Measurements from ENCODE around the gene ATXN7.

Gene ATXN7

GRCh38 chr3:64008487-64009351, 145.1 kb downstream of the ATXN7 start:
- no peaks in the 10 kb centered on the region for H3K4me1 ChIP-seq (ENCODE audit: control insufficient read depth in 1 of 2, insufficient read depth in 2 of 2, low read length in 2 of 2)
- H3K9ac ChIP-seq (ENCODE audit: low read depth in 1 of 2, low read length in 2 of 2): no peak overlapping the region
- H3K4me3 ChIP-seq (ENCODE audit: low read depth in 1 of 2, low read length in 2 of 2): no peak overlapping the region
- peaks cover 75 to 85% of the 10 kb centered on the region in 2 donors for H3K36me3 ChIP-seq (ENCODE audit: control insufficient read depth in 1 of 2, insufficient read depth in 2 of 2, low read length in 2 of 2)
- no peak overlapping the region for H3K27ac ChIP-seq (ENCODE audit: low read depth, low read length)
- no peaks in the 10 kb centered on the region for H3K9me3 ChIP-seq (ENCODE audit: control insufficient read depth in 1 of 2, low read length in 2 of 2)
- no peaks in the 10 kb centered on the region for H3K27me3 ChIP-seq (ENCODE audit: control insufficient read depth in 1 of 2, insufficient read depth in 2 of 2, low read length in 2 of 2)

DNA sequence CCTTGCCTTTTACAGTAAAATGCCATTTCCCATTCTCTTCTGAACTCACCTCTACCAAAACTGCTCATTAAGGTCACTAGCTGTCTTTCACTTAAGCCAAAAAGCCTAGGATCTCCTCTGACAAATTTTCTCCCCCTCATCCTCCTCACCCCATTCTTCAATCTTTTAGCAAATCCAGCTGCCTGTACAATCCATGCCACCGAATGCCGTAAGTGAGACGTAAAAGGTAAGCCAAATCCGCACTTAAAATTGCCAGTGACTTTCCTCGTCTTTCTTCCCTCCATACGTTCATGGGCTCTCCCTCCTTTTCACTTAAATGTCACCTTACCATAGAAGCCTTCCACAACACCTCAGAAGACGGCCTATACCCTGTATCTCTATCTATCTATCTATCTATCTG, 145.9 kb downstream of the ATXN7 start:
- Histone ChIP-seq H3K4me3 (ENCODE audit: low read depth in 1 of 2, low read length in 2 of 2) (no peak overlapping the region), H3K36me3 (ENCODE audit: control insufficient read depth in 1 of 2, insufficient read depth in 2 of 2, low read length in 2 of 2) (peaks cover 82 to 85% of the 10 kb centered on the region in 2 donors)

GRCh38 chr3:64010199-64010598, 146.5 kb downstream of the ATXN7 start:
- no peaks in the 10 kb centered on the region for H3K27me3 ChIP-seq (ENCODE audit: control insufficient read depth in 1 of 2, insufficient read depth in 2 of 2, low read length in 2 of 2)
- no peaks in the 10 kb centered on the region for H3K9me3 ChIP-seq (ENCODE audit: control insufficient read depth in 1 of 2, low read length in 2 of 2)
- H3K9ac ChIP-seq (ENCODE audit: low read depth in 1 of 2, low read length in 2 of 2): no peak overlapping the region
- no peaks in the 10 kb centered on the region for H3K4me1 ChIP-seq (ENCODE audit: control insufficient read depth in 1 of 2, insufficient read depth in 2 of 2, low read length in 2 of 2)
- peaks cover 85 to 86% of the 10 kb centered on the region in 2 donors for H3K36me3 ChIP-seq (ENCODE audit: control insufficient read depth in 1 of 2, insufficient read depth in 2 of 2, low read length in 2 of 2)
- no peak overlapping the region for H3K27ac ChIP-seq (ENCODE audit: low read depth, low read length)
- H3K4me3 ChIP-seq (ENCODE audit: low read depth in 1 of 2, low read length in 2 of 2): no peak overlapping the region

More for the DNA sequence above, 145.9 kb downstream of the ATXN7 start:
- no peaks in the 10 kb centered on the region for H3K9me3 ChIP-seq (ENCODE audit: control insufficient read depth in 1 of 2, low read length in 2 of 2)
- H3K4me1 ChIP-seq (ENCODE audit: control insufficient read depth in 1 of 2, insufficient read depth in 2 of 2, low read length in 2 of 2): no peaks in the 10 kb centered on the region
- no peak overlapping the region for H3K27ac ChIP-seq (ENCODE audit: low read depth, low read length)
- no peaks in the 10 kb centered on the region for H3K27me3 ChIP-seq (ENCODE audit: control insufficient read depth in 1 of 2, insufficient read depth in 2 of 2, low read length in 2 of 2)
- H3K9ac ChIP-seq (ENCODE audit: low read depth in 1 of 2, low read length in 2 of 2): no peak overlapping the region

GRCh38 chr3:64011685-64012084, 148.0 kb downstream of the ATXN7 start:
- H3K27ac ChIP-seq (ENCODE audit: low read depth, low read length): no peak overlapping the region
- H3K36me3 ChIP-seq (ENCODE audit: control insufficient read depth in 1 of 2, insufficient read depth in 2 of 2, low read length in 2 of 2): peaks cover 74 to 87% of the 10 kb centered on the region in 2 donors
- H3K4me3 ChIP-seq (ENCODE audit: low read depth in 1 of 2, low read length in 2 of 2): no peak overlapping the region

DNA sequence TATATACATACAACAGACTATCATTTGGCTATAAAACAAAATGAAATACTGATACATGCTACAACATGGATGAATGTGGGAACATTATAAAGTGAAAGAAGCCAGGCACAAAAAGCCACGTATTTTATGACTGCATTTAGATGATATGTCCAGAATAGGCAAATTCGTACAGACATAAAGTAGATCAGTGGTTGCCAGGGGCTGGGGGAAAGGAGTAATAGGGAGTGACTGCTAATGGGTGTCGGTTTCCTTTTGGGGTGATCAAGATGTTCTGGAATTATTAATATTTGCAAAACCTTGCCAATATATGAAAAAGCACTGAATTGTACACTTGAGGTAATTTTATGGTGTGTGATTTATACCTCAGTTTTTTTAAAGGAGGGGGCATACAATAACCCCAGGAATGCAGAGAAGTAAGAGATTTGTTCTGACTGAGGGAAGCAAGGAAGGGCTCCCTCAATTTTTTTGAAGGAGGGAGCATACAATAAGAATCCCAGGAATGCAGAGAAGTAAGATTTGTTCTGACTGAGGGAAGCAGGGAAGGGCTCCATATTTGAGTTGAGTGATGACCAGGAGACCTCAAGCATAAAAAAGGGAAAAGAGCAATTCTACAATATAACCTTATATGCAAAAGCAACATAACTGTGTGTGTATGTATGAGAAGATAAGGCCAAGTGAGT, 153.4 kb downstream of the ATXN7 start:
- H3K9me3 ChIP-seq (ENCODE audit: control insufficient read depth in 1 of 2, low read length in 2 of 2): no peaks in the 10 kb centered on the region
- no peak overlapping the region for H3K4me3 ChIP-seq (ENCODE audit: low read depth in 1 of 2, low read length in 2 of 2)

More at GRCh38 chr3:64011685-64012084, 148.0 kb downstream of the ATXN7 start:
- no peaks in the 10 kb centered on the region for H3K27me3 ChIP-seq (ENCODE audit: control insufficient read depth in 1 of 2, insufficient read depth in 2 of 2, low read length in 2 of 2)
- no peaks in the 10 kb centered on the region for H3K9me3 ChIP-seq (ENCODE audit: control insufficient read depth in 1 of 2, low read length in 2 of 2)
- no peaks in the 10 kb centered on the region for H3K4me1 ChIP-seq (ENCODE audit: control insufficient read depth in 1 of 2, insufficient read depth in 2 of 2, low read length in 2 of 2)
- H3K9ac ChIP-seq (ENCODE audit: low read depth in 1 of 2, low read length in 2 of 2): no peak overlapping the region

DNA sequence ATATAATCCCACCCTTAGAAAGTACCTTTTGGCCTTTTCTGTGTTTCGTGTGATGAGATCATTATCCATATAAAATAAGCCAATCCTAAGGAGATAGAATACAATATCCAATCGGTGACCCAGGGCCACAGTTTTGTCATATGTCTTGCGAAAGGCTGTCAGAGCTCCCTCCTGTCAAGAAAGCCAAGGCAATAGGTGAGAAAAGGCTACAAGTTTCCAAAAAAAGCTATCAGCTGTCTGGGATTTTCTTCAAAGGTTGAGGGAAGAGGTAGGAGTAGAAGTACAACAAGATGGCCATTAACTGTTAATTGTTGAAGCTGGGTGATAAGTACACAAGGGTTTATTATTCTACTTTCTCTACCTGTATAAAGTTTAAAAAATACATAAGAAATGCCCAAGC, 155.6 kb downstream of the ATXN7 start:
- H3K27me3 ChIP-seq (ENCODE audit: control insufficient read depth in 1 of 2, insufficient read depth in 2 of 2, low read length in 2 of 2): no peaks in the 10 kb centered on the region
- H3K9me3 ChIP-seq (ENCODE audit: control insufficient read depth in 1 of 2, low read length in 2 of 2): no peaks in the 10 kb centered on the region
- no peak overlapping the region for H3K9ac ChIP-seq (ENCODE audit: low read depth in 1 of 2, low read length in 2 of 2)
- no peak overlapping the region for H3K27ac ChIP-seq (ENCODE audit: low read depth, low read length)
- H3K4me3 ChIP-seq (ENCODE audit: low read depth in 1 of 2, low read length in 2 of 2): no peak overlapping the region
- peaks cover 13% of the 10 kb centered on the region in 2 donors for H3K4me1 ChIP-seq (ENCODE audit: control insufficient read depth in 1 of 2, insufficient read depth in 2 of 2, low read length in 2 of 2)
- H3K36me3 ChIP-seq (ENCODE audit: control insufficient read depth in 1 of 2, insufficient read depth in 2 of 2, low read length in 2 of 2): peaks cover 22 to 54% of the 10 kb centered on the region in 2 donors

More for the DNA sequence above, 153.4 kb downstream of the ATXN7 start:
- peaks cover 4 to 5% of the 10 kb centered on the region in 2 donors for H3K4me1 ChIP-seq (ENCODE audit: control insufficient read depth in 1 of 2, insufficient read depth in 2 of 2, low read length in 2 of 2)
- peaks cover 43 to 75% of the 10 kb centered on the region in 2 donors for H3K36me3 ChIP-seq (ENCODE audit: control insufficient read depth in 1 of 2, insufficient read depth in 2 of 2, low read length in 2 of 2)
- H3K27me3 ChIP-seq (ENCODE audit: control insufficient read depth in 1 of 2, insufficient read depth in 2 of 2, low read length in 2 of 2): no peaks in the 10 kb centered on the region
- no peak overlapping the region for H3K9ac ChIP-seq (ENCODE audit: low read depth in 1 of 2, low read length in 2 of 2)
- no peak overlapping the region for H3K27ac ChIP-seq (ENCODE audit: low read depth, low read length)

- H3K4me1 ChIP-seq (ENCODE audit: control insufficient read depth in 1 of 2, insufficient read depth in 2 of 2, low read length in 2 of 2): peaks cover 13% of the 10 kb centered on the region in 2 donors
- H3K4me3 ChIP-seq (ENCODE audit: low read depth in 1 of 2, low read length in 2 of 2): no peak overlapping the region
- H3K9me3 ChIP-seq (ENCODE audit: control insufficient read depth in 1 of 2, low read length in 2 of 2): no peaks in the 10 kb centered on the region
- H3K36me3 ChIP-seq (ENCODE audit: control insufficient read depth in 1 of 2, insufficient read depth in 2 of 2, low read length in 2 of 2): peaks cover 15 to 48% of the 10 kb centered on the region in 2 donors
- no peak overlapping the region for H3K27ac ChIP-seq (ENCODE audit: low read depth, low read length)
- no peak overlapping the region for H3K9ac ChIP-seq (ENCODE audit: low read depth in 1 of 2, low read length in 2 of 2)
- H3K27me3 ChIP-seq (ENCODE audit: control insufficient read depth in 1 of 2, insufficient read depth in 2 of 2, low read length in 2 of 2): no peaks in the 10 kb centered on the region
These were observed 156.2 kb downstream of the ATXN7 start for GRCh38 chr3:64019879-64020278.

DNA sequence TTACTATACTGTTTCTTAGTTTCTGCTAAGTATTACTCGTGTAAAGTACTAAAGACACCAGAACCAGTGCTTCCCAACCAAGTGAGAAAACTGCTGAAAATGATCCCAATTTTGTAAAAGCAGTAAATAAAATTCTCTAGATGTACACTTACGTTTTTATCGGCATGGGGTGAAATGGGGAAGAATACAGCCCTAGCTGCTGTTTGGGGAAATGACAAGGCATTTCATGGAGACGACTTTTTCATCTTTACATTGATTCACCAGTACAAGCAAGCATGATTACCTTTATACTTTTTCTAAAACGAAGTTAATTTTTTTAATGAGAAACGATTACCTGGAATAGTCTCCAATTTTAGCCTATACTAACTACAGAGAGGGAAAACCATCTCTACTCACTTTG, 158.3 kb downstream of the ATXN7 start:
- peaks cover 13% of the 10 kb centered on the region in 2 donors for H3K4me1 ChIP-seq (ENCODE audit: control insufficient read depth in 1 of 2, insufficient read depth in 2 of 2, low read length in 2 of 2)
- H3K9ac ChIP-seq (ENCODE audit: low read depth in 1 of 2, low read length in 2 of 2): peak overlapping the region in 1 of 2 donors; percentile 97
- H3K27ac ChIP-seq (ENCODE audit: low read depth, low read length): no peak overlapping the region
- H3K36me3 ChIP-seq (ENCODE audit: control insufficient read depth in 1 of 2, insufficient read depth in 2 of 2, low read length in 2 of 2): peaks cover 14 to 32% of the 10 kb centered on the region in 2 donors
- peak overlapping the region; percentile 97 to 99 for H3K4me3 ChIP-seq (ENCODE audit: low read depth in 1 of 2, low read length in 2 of 2)
- no peaks in the 10 kb centered on the region for H3K27me3 ChIP-seq (ENCODE audit: control insufficient read depth in 1 of 2, insufficient read depth in 2 of 2, low read length in 2 of 2)
- no peaks in the 10 kb centered on the region for H3K9me3 ChIP-seq (ENCODE audit: control insufficient read depth in 1 of 2, low read length in 2 of 2)

DNA sequence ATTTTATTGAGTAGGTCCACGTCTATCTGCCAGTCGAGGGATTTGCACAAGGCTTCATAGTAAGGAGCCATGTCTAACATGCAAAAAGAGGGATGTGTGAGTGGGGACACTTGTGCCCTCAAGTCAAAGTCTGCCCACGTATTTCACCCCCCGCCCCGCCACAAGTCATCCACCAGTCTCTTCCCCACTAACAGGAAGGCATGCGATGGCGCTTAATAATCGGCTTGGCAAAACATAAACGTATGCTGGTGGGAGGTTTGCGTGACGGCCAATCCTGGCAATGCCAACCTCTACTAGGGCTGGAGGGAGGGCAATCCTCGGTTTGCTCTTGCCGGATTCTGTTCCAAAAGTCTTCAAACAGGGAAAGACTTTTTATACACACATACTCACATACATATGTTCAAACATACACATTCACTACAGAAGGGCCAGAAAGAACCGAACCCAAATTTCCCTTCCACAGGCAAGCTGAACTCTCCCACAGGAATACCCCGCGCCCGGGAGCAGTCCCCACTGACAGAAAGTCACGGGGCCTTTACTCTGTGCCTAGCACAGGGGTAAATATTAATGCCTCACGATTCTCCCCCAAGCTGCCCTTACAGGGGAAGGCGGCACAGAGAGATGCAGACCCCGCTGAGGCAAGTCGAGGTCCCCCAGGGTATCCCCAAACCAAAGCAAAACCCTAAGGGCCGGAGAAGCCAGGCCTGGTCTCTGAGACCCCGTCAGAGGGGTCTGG, 159.0 kb downstream of the ATXN7 start:
- Histone ChIP-seq H3K9me3 (ENCODE audit: control insufficient read depth in 1 of 2, low read length in 2 of 2) (no peaks in the 10 kb centered on the region), H3K36me3 (ENCODE audit: control insufficient read depth in 1 of 2, insufficient read depth in 2 of 2, low read length in 2 of 2) (peaks cover 7 to 25% of the 10 kb centered on the region in 2 donors), H3K27ac (ENCODE audit: low read depth, low read length) (no peak overlapping the region), H3K27me3 (ENCODE audit: control insufficient read depth in 1 of 2, insufficient read depth in 2 of 2, low read length in 2 of 2) (no peaks in the 10 kb centered on the region), H3K4me1 (ENCODE audit: control insufficient read depth in 1 of 2, insufficient read depth in 2 of 2, low read length in 2 of 2) (peaks cover 13% of the 10 kb centered on the region in 2 donors), H3K9ac (ENCODE audit: low read depth in 1 of 2, low read length in 2 of 2) (peak overlapping the region; percentile 96 to 97), H3K4me3 (ENCODE audit: low read depth in 1 of 2, low read length in 2 of 2) (peak overlapping the region; percentile 97 to 99)
